GM21529 (cell line): ENCODE results near the gene CIBAR2.
A peak's percentile ranks its signal among the peaks of the same experiment; 100 is the strongest.
"Not testable (repeated sequence)": the region's sequence is repeated elsewhere in the genome, so short reads cannot be mapped to it uniquely, and the experiment has no call there.

Experiments
- ATAC-seq: cut with Tn5 transposase; IDR thresholded peaks from one replicate; pipeline ENCODE4 v1.9.1; 2021; ENCODE audit not compliant: unreplicated experiment

The CIBAR2 gene

DNA sequence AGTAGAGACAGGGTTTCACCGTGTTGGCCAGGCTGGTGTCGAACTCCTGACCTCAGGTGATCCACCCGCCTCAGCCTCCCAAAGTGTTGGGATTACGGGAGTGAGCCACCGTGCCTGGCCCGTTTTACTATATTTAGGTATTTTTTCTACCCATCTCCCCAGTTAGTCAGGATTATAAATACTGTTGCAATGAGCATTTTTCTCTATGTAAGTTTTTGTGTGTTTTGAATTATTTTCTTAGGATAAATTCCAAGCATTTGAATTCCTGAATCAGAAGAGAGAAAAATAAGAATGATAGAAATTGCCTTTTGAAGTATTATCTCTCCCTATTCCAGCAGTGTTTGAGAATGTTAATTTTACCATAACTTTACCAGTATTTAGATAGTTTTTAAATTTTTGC, 48.1 kb downstream of the CIBAR2 start:
- ATAC-seq: no peak

GRCh38 chr16:85062845-85063244, 49.4 kb downstream of the CIBAR2 start:
- no peak for ATAC-seq

DNA sequence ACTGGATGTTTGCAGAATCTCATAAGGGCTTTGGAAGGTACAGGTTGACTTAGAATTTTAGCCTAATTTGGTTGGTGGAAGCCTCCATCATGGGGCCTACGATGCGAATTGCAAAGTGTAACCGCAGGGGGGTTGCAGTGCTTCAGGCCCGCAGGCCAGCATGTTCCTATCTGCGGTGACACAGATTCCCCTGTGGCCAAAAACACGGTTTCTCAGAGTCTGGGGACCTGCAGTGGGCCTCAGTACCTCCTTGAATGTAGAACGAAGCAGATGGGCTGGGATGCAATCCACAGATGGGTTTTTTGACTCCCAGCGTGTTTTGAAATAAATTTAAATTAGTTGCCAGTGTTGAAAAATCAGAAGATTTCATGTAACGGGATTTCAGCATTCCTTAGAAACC, 49.9 kb downstream of the CIBAR2 start:
- no peak for ATAC-seq

DNA sequence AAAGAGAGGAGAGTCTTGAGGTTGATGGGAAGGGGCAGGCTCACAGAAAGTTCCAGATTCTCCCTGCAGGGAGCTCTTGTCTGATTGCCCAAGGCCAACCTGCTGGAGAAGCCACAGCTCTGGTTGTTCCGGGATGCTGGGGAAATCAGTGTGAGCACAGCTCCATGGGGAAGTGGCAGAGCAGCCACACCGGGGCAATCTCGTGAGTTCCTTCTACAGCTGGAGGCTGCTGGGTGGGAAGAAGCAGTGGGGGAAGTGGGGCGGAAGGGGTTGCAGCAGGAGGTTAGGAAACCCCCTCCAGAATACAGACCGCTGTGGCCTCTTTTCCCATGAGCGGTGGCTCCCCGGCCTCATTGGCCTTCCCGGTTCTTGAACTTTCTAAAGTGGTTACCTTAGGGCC, 50.7 kb downstream of the CIBAR2 start:
- ATAC-seq: no peak

GRCh38 chr16:85058909-85059308, 53.4 kb downstream of the CIBAR2 start:
- ATAC-seq: no peak

DNA sequence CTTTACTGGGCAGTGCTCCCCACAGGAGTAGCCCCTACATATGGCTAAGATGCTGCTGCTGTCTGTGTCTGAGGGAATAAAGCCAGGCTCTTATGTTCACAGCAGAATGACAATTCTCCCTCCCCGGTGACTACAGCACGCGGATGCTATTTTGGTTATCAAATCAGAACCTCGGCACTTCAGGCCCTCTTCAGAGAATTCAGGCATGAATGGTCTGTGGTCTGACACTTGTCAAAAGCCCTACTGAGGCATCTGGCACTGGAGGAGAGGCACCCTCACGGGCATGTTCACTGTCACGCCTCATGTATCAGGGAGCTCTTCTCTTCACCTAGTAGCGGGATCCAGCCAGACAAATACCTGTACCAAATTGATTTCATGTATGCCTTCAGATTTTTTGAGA, 54.3 kb downstream of the CIBAR2 start:
- no peak for ATAC-seq

GRCh38 chr16:85057212-85057889, 54.9 kb downstream of the CIBAR2 start:
- no peak for ATAC-seq

DNA sequence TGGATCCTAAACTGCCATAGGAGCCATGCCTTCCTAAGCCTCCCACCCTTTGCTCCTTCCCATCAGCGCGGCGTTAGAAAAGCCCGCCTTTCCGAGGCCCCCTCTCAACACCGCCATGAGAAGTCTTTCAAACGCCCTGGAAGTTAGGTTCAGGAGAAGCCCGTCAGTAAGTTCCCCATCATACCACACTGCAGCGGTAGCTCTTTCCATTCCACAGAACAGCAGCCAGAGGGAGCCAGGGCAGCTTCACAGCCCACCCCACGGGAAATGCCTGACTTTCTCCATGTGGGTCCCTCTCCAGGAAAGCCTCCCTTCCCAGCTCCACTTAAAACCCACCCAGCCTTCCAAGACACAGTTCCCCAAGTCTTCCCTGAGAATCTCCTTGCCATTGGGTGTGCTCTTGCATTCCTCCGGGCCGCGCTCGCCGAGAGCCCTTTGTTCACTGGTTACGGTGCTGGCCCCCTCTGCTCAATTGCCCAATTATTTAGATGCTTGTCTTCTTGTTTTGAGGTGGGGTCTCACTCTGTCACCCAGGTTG, 56.0 kb downstream of the CIBAR2 start:
- ATAC-seq: no peak

DNA sequence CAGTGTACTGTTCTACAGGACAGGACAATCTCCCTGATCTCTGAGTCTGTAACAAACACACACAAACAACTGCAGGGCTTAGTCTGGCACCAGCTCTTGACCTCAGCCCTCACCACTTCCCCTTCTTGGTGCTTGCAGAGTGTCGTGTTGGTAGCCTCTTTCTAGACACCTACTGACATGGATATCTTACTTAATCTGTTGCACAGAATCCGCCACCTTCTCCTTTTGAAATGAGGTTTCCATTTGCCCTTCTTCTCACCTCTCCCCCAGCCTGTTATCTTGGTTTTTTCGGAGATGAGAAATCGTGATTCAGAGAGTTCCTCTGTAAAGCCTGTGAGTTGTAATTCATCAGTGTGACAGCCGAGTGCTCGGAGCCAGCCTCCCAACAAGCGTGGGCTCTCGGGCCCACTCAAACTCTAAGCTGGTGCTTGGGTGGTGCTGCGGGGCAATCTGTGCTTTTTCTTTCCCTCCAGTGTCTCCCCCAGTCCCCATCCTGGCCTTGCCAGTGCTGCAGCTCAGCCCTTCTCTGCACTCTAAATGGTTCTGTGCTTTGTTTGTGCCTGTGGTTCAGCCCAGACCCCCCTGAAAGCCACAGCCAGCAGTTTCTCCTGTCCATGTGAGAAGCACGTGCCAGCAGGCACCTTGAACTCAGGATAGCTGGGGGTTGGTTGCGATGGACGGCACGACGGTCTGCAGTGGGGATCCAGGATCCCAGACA, 56.6 kb downstream of the CIBAR2 start:
- ATAC-seq: peak; percentile 92

DNA sequence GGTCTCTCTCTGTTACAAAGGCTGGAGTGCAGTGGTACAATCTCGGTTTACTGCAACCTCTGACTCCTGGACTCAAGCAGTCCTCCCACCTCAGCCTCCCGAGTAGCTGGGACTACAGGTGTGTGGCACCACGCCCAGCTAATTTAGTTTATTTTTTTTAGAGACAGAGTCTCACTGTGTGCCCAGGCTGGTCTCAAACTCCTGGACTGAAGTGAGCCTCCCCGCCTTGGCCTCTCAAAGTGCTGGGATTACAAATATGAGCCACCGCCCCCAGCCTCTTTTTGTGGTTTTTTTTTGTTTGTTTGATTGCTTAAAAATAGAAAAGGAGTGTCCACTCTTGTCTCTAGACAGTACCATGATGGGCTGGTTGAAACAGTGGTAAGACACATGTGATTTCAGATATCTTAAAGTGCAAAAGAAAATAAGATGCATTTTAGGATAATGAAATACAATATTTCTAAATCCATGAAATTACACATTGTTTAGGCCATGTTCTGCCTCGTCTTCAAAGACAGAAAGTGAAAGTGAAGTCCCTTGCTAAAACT, 57.3 kb downstream of the CIBAR2 start:
- ATAC-seq: no peak

- not testable (repeated sequence) for ATAC-seq
Measured at GRCh38 chr16:85054321-85054720, 58.0 kb downstream of the CIBAR2 start.

DNA sequence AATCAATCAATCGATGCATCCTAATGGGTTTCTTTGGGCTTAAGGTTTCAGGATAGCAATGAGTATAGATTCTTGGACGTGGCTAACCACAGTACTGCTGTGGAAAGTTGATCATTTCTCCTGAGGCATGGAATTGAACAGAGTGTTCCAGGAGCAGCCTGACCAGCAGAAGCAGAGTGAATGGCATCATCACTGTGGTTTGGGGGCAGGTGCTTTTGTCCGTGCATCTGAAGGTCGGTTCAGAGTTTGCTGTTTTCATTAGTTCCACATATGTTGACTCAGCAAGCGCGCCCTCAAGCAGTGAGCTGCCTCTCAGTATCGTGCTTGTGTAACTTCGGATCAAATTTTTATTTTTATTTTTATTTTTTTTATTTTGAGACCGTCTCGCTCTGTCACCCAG, 59.7 kb downstream of the CIBAR2 start:
- no peak for ATAC-seq

DNA sequence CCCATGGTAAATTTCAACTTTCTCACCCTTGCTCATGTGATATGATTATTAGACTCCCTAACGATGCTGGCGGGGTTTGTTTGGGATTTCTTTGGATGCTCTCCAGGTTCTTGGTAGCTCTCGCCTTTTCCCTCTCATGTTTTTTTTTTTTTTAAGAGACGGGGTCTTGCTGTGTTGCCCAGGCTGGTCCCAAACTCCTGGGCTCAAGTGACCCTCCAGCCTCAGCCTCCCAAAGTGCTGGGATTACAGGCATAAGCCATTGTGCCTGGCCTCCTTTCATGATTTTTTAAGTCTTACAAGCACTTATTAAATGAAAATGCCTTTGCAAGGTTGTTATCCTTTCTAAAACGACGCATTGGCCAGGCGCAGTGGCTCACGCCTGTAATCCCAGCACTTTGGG, 60.6 kb downstream of the CIBAR2 start:
- no peak for ATAC-seq

- ATAC-seq: no peak
Measured at GRCh38 chr16:85051067-85051581, 61.1 kb downstream of the CIBAR2 start.

DNA sequence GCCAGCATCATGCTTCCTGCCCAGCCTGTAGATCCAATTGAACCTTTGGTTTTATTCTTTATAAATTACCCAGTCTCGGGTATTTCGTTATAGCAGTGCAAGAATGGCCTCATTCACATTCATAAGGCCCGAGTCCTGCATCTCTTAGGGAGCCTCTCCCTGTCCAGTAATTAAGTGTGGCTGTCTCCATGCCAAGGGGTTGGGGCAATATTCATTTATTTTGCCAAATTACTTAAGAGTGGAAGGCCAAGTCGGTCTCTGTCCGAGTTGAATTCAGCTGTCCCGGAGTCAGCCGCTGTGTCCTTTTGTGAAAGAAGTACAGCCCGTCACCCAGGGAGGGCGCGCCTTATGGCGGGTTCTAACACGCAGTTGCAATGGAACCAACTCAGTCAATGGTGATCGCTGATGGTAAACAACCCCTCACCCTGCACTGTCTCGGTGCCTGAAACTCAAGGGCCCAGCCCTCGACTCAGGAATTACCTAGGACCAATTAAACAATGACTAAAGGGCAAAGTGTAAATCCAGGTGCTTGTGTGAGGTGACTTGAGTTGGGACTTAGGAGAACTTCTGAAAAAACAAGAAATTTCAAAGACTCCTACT, 62.5 kb downstream of the CIBAR2 start:
- no peak for ATAC-seq

- ATAC-seq: no peak
Measured at GRCh38 chr16:85048921-85049562, 63.2 kb downstream of the CIBAR2 start.
